ENCODE measurements around the gene CDK5RAP3.
A peak's percentile ranks its signal among the peaks of the same experiment; 100 is the strongest.

Gene CDK5RAP3

DNA sequence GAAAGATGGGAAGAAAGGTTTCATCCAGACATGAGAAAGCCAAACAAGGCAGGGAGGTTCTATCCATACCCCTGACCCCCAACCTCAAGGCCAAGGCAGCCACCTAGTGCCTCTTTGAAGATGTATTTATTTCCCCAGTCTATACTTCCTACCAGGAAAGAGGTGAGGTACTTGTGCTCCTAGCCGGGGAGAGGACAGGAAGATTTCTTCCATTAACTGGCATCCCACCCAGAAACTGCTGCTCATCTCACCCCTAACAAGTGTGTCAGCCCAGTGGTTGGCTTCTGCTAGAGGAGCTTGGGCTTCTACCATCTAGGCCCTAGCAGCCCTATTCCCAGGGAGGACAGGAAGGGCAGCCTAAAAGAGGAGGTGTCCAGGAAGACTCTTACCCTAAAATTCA, 57.8 kb downstream of the CDK5RAP3 start:
- Histone ChIP-seq H3K9ac (ENCODE audit: low read length) (no peak overlapping the region), H3K27me3 (replicated peaks; ENCODE audit: control insufficient read depth, insufficient read depth, low read length) (no peaks in the 10 kb centered on the region), H3K36me3 (ENCODE audit: control insufficient read depth, insufficient read depth, low read length, severe bottlenecking) (peaks cover 15% of the 10 kb centered on the region), H3K4me3 (ENCODE audit: low read length) (no peak overlapping the region), H3K4me1 (ENCODE audit: control insufficient read depth, insufficient read depth, low read length) (peaks cover 42% of the 10 kb centered on the region), H3K9me3 (ENCODE audit: control insufficient read depth, low read length) (no peaks in the 10 kb centered on the region)
- no peak for DNase-seq (ENCODE audit: low read depth)

DNA sequence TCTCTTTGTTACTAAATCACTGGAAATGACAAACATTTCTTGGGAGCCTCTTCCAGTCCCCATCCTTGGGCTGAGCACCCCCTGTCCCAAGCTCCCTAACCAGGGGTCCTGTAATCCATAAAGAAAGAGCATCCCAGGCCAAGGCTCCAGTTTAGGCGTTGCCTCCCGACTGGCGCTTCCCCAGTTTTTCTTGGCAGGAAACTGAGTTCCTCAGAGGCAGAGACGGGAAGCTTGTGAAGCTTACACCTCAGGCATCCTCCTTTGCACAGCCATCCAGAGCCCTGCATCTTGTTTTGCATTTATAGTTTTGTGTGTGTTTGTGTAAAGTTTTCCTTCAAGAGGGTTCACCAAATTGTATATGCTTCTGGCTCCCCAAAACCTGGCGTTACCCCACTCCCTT, 59.6 kb downstream of the CDK5RAP3 start:
- Histone ChIP-seq H3K4me3 (ENCODE audit: low read length) (no peak overlapping the region), H3K9me3 (ENCODE audit: control insufficient read depth, low read length) (no peaks in the 10 kb centered on the region), H3K27me3 (replicated peaks; ENCODE audit: control insufficient read depth, insufficient read depth, low read length) (no peaks in the 10 kb centered on the region), H3K4me1 (ENCODE audit: control insufficient read depth, insufficient read depth, low read length) (peaks cover 26% of the 10 kb centered on the region), H3K9ac (ENCODE audit: low read length) (peak overlapping the region; percentile 54), H3K36me3 (ENCODE audit: control insufficient read depth, insufficient read depth, low read length, severe bottlenecking) (peaks cover 15% of the 10 kb centered on the region)
- no peak for DNase-seq (ENCODE audit: low read depth)

Measured in adipocyte (in vitro differentiated cells).